ENCODE results near the gene FA2H.
"Not testable (repeated sequence)": the region's sequence is repeated elsewhere in the genome, so short reads cannot be mapped to it uniquely, and the experiment has no call there.

Gene FA2H

GRCh38 chr16:74771656-74772315 lies 2.8 kb downstream of the FA2H start:
- TF ChIP-seq, protein P1, sequence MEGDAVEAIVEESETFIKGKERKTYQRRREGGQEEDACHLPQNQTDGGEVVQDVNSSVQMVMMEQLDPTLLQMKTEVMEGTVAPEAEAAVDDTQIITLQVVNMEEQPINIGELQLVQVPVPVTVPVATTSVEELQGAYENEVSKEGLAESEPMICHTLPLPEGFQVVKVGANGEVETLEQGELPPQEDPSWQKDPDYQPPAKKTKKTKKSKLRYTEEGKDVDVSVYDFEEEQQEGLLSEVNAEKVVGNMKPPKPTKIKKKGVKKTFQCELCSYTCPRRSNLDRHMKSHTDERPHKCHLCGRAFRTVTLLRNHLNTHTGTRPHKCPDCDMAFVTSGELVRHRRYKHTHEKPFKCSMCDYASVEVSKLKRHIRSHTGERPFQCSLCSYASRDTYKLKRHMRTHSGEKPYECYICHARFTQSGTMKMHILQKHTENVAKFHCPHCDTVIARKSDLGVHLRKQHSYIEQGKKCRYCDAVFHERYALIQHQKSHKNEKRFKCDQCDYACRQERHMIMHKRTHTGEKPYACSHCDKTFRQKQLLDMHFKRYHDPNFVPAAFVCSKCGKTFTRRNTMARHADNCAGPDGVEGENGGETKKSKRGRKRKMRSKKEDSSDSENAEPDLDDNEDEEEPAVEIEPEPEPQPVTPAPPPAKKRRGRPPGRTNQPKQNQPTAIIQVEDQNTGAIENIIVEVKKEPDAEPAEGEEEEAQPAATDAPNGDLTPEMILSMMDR (conservative IDR thresholded peaks at IDR 0.05; ENCODE audit: low read depth): no peak
- ChIA-PET CTCF (interaction anchor here (0.7 to 2.4 kb wide), 2 partner anchors 91 to 133 kb away, joined by 3 to 6 read pairs; no protein-coding TSS in a partner anchor), POLR2A (ENCODE audit: low non-redundant PET) (interaction anchor here (0.5 kb wide), 1 partner anchor 12 kb away, joined by 10 read pairs; no protein-coding TSS in a partner anchor)
- DNase-seq (ENCODE audit: low spot score): no peak
- H3K27ac ChIP-seq: no peak overlapping the region

DNA sequence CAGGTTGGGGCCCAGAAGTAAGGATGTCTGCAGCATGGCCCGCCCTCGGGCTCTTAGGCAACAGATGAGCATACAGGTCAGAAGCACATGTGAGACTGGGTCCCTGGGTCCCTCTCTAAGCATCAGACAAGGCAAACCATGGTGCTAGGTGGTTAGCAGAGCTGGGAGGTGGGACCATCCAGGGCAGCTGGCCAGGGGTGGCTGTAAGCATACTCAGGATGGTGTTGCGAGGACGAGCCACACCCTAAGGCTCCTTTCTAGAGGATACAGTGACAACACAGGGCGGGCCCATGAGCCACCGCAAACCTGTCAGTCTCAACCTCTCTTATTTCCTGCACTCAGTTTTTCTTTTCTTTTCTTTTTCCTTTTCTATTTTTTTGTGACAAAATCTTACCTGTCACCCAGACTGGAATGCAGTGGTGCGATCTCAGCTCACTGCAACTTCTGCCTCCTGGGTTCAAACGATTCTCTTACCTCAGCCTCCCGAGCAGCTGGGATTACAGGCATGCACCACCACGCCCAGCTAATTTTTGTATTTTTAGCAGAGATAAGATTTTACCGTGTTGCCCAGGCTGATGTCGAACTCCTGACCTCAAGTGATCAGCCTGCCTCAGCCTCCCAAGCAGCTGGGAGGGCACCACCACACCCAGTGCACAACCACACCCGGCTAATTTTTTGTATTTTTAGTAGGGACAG lies 3.6 kb downstream of the FA2H start:
- DNase-seq (ENCODE audit: low spot score): no peak
- ChIA-PET POLR2A (ENCODE audit: low non-redundant PET) (no interaction called here), CTCF (interaction anchor here (2.4 kb wide), 1 partner anchor 92 kb away, joined by 6 read pairs; no protein-coding TSS in a partner anchor)
- no peak overlapping the region for H3K27ac ChIP-seq
- TF ChIP-seq, protein P1 (conservative IDR thresholded peaks at IDR 0.05; ENCODE audit: low read depth): no peak

GRCh38 chr16:74769586-74770190 lies 4.9 kb downstream of the FA2H start:
- CTCF ChIA-PET: interaction anchor here (0.5 to 2.4 kb wide), 3 partner anchors 44 to 293 kb away, joined by 3 to 6 read pairs (median 3); no protein-coding TSS in a partner anchor
- POLR2A ChIA-PET (ENCODE audit: low non-redundant PET): no interaction called here

GRCh38 chr16:74768239-74768638 lies 6.4 kb downstream of the FA2H start:
- no peak overlapping the region for H3K27ac ChIP-seq
- ChIA-PET POLR2A (ENCODE audit: low non-redundant PET) (no interaction called here), CTCF (no interaction called here)
- no peak for DNase-seq (ENCODE audit: low spot score)
- TF ChIP-seq, protein P1 (conservative IDR thresholded peaks at IDR 0.05; ENCODE audit: low read depth): no peak

More at GRCh38 chr16:74769586-74770190, 4.9 kb downstream of the FA2H start:
- no peak for DNase-seq (ENCODE audit: low spot score)
- TF ChIP-seq, protein P1 (conservative IDR thresholded peaks at IDR 0.05; ENCODE audit: low read depth): no peak
- no peak overlapping the region for H3K27ac ChIP-seq

GRCh38 chr16:74767749-74768148 lies 6.9 kb downstream of the FA2H start:
- ChIA-PET POLR2A (ENCODE audit: low non-redundant PET) (no interaction called here), CTCF (no interaction called here)
- H3K27ac ChIP-seq: no peak overlapping the region
- DNase-seq (ENCODE audit: low spot score): no peak
- TF ChIP-seq, protein P1 (conservative IDR thresholded peaks at IDR 0.05; ENCODE audit: low read depth): no peak

GRCh38 chr16:74766729-74767128 lies 7.9 kb downstream of the FA2H start:
- H3K27ac ChIP-seq: no peak overlapping the region
- no peak for DNase-seq (ENCODE audit: low spot score)
- TF ChIP-seq, protein P1 (conservative IDR thresholded peaks at IDR 0.05; ENCODE audit: low read depth): no peak
- CTCF ChIA-PET: no interaction called here
- POLR2A ChIA-PET (ENCODE audit: low non-redundant PET): no interaction called here

DNA sequence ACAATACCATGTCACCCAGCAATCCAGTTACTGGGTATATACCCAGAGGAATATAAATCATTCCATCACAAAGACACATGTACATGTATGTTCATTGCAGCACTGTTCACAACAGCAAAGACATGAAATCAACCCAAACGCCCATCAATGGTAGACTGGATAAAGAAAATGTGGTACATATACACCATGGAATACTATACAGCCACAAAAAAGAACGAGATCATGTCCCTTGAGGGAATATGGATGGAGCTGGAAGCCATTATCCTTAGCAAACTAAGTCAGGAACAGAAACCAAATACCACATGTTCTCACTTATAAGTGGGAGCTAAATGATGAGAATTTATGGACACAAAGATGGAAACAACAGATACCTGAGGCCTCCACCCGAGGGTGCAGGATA lies 10.4 kb downstream of the FA2H start:
- CTCF ChIA-PET; DNase-seq (ENCODE audit: low spot score); POLR2A ChIA-PET (ENCODE audit: low non-redundant PET): not testable (repeated sequence)

More for the DNA sequence above, 10.4 kb downstream of the FA2H start:
- not testable (repeated sequence) for H3K27ac ChIP-seq
